Naive thymus-derived CD4-positive, alpha-beta T cell (primary cell): ENCODE measurements around the gene ZNF597. TPM values are rescaled to one million over a fixed set of nuclear protein-coding genes. Genes with fewer than 3 reads are reported as not detected.
A peak's percentile ranks its signal among the peaks of the same experiment; 100 is the strongest.

Experiments used
- ATAC-seq: fragments of 150-1000 bp; cut with Tn5 transposase; 2 replicates; pipeline ENCODE4 v1.10.0; 2021; ENCODE audit warnings: mild to moderate bottlenecking, moderate library complexity
- CTCF ChIA-PET: fragments of 350-600 bp; sonication (Branson Sonifier 250); formaldehyde crosslinking; loops from one replicate; lab custom pipeline; 2021; ENCODE audit warnings: antibody characterized with exemption; lab: Charles Lee
- POLR2A ChIA-PET: fragments of 350-600 bp; sonication (Branson Sonifier 250); formaldehyde crosslinking; loops from one replicate; lab custom pipeline; 2021; ENCODE audit warnings: antibody characterized with exemption, inconsistent platforms; lab: Charles Lee
- DNase-seq, 9 donors: peaks; one replicate each; pipeline versions ENCODE4 v3.0.0 to v3.0.0-alpha.2; 2020 to 2022; ENCODE audit warnings: mixed read lengths in 1 of 9
- H3K27ac ChIP-seq: one replicate; pipeline ENCODE4 v1.7.0; 2013; ENCODE audit warnings: mild to moderate bottlenecking, low read depth, low read length, moderate library complexity
- H3K27me3 ChIP-seq, 2 donors: one replicate each; pipeline ENCODE4 v1.7.0; 2013; ENCODE audit warnings: low read length in 2 of 2, mild to moderate bottlenecking in 2 of 2, moderate library complexity in 2 of 2; ENCODE audit not compliant: control insufficient read depth in 2 of 2, insufficient read depth in 2 of 2
- H3K36me3 ChIP-seq, 3 experiments: 1 replicate in 2 of 3; 2 replicates in 1 of 3; pipeline ENCODE4 v1.7.0; 2013; ENCODE audit warnings: low read length in 3 of 3, mild to moderate bottlenecking in 3 of 3, moderate library complexity in 1 of 3; ENCODE audit not compliant: insufficient read depth in 3 of 3, control insufficient read depth in 2 of 3
- H3K4me1 ChIP-seq, 2 donors: one replicate each; pipeline ENCODE4 v1.7.0; 2013; ENCODE audit warnings: low read length in 2 of 2, mild to moderate bottlenecking in 2 of 2, moderate library complexity in 1 of 2; ENCODE audit not compliant: control insufficient read depth in 2 of 2, insufficient read depth in 2 of 2
- H3K4me3 ChIP-seq: 2 replicates; pipeline ENCODE4 v1.7.0; 2013; ENCODE audit warnings: mild to moderate bottlenecking, low read length
- H3K9me3 ChIP-seq, 3 experiments: 1 replicate in 2 of 3; 2 replicates in 1 of 3; pipeline ENCODE4 v1.7.0; 2013; ENCODE audit warnings: low read length in 3 of 3; ENCODE audit not compliant: control insufficient read depth in 2 of 3
- H3K27ac Mint-ChIP-seq, 9 donors: one replicate each; pipeline ENCODE4 v1.8.0; 2020 to 2022; ENCODE audit warnings: mixed read lengths in 9 of 9, mild to moderate bottlenecking in 8 of 9, moderate library complexity in 5 of 9, inconsistent platforms in 2 of 9
- H3K27me3 Mint-ChIP-seq, 5 donors: one replicate each; pipeline ENCODE4 v1.8.0; 2021 to 2022; ENCODE audit warnings: mixed read lengths in 5 of 5, mild to moderate bottlenecking in 1 of 5
- H3K36me3 Mint-ChIP-seq, 5 donors: one replicate each; pipeline ENCODE4 v1.8.0; 2020 to 2022; ENCODE audit warnings: mixed read lengths in 5 of 5, mild to moderate bottlenecking in 3 of 5, inconsistent platforms in 1 of 5
- H3K4me1 Mint-ChIP-seq, 7 donors: one replicate each; pipeline ENCODE4 v1.8.0; 2020 to 2022; ENCODE audit warnings: mixed read lengths in 7 of 7, mild to moderate bottlenecking in 3 of 7, inconsistent platforms in 1 of 7
- H3K4me3 Mint-ChIP-seq, 10 donors: one replicate each; pipeline ENCODE4 v1.8.0; 2020 to 2022; ENCODE audit warnings: mild to moderate bottlenecking in 10 of 10, mixed read lengths in 10 of 10, moderate library complexity in 6 of 10, inconsistent platforms in 2 of 10
- H3K9me3 Mint-ChIP-seq, 11 donors: one replicate each; pipeline ENCODE4 v1.8.0; 2020 to 2022; ENCODE audit warnings: mixed read lengths in 11 of 11, mild to moderate bottlenecking in 4 of 11, inconsistent platforms in 1 of 11, moderate library complexity in 1 of 11
- intact Hi-C, 2 donors: fragments of 100-400 bp; cut with micrococcal nuclease; formaldehyde crosslinking; loops; one replicate each; pipeline ENCODE4 v1.15.1; 2023
- polyA plus RNA-seq, 2 donors: library from polyadenylated mRNA; unstranded; fragments of 300-500 nt; fragmentation: Illumina TruSeq; gene quantifications; one replicate each; pipeline ENCODE4 v1.2.3, GENCODE V29; 2021
- total RNA-seq, 6 experiments: library from RNA in 5 of 6; stranded (reverse) in 5 of 6; gene quantifications; 1 replicate in 5 of 6; 2 replicates in 1 of 6; pipeline ENCODE4 v1.2.3 and lab custom pipeline; 2021 to 2026

ZNF597 gene
- total and polyA plus RNA-seq, 7 experiments from 2014 or later: 1.7 to 5.9 (median 2.9) TPM

GRCh38 chr16:3401719-3402397 lies 41.4 kb downstream of the ZNF597 start:
- CTCF ChIA-PET: interaction anchor here (0.6 to 1.9 kb wide), 4 partner anchors 29 to 1148 kb away, joined by 3 to 4 read pairs (median 4); no protein-coding TSS in a partner anchor
- peak overlapping the region; percentile 79 to 93 (median 89) for H3K27ac Mint-ChIP-seq
- H3K27ac ChIP-seq: peak overlapping the region; percentile 89
- H3K9me3 Mint-ChIP-seq: peaks cover 2 to 52% (median 25%) of the 10 kb centered on the region in 11 donors
- H3K4me3 Mint-ChIP-seq: peak overlapping the region; percentile 84 to 97 (median 94)
- peaks cover 9 to 41% (median 22%) of the 10 kb centered on the region in 3 experiments for H3K36me3 ChIP-seq
- DNase-seq (peak in 1 of 9 donors; percentile 6), ATAC-seq (no peak)
- peaks cover 29 to 77% (median 59%) of the 10 kb centered on the region in 5 donors for H3K36me3 Mint-ChIP-seq
- peaks cover 20 to 22% of the 10 kb centered on the region in 2 donors for H3K4me1 ChIP-seq
- POLR2A ChIA-PET: interaction anchor here (0.6 to 4.1 kb wide), 21 partner anchors 8 to 252 kb away, joined by 3 to 40 read pairs (median 5); partner anchors contain the start of genes CLUAP1, NAA60, TIGD7 and ZNF263
- H3K4me3 ChIP-seq: peak overlapping the region; percentile 87
- no peaks in the 10 kb centered on the region for H3K27me3 ChIP-seq
- H3K9me3 ChIP-seq: peaks cover 0 to 27% (median 3%) of the 10 kb centered on the region in 3 experiments
- H3K4me1 Mint-ChIP-seq: peaks cover 14 to 72% (median 58%) of the 10 kb centered on the region in 7 donors
- no peaks in the 10 kb centered on the region for H3K27me3 Mint-ChIP-seq
- intact Hi-C loops: loop anchor here (1.0 to 5.0 kb wide), 17 partner anchors 37 to 380 kb away; partner anchors contain the start of genes NAA60 (in 2 of the 2), TIGD7 (in 2 of the 2), ZNF263 (in 2 of the 2) and ZNF597 (in 2 of the 2)

DNA sequence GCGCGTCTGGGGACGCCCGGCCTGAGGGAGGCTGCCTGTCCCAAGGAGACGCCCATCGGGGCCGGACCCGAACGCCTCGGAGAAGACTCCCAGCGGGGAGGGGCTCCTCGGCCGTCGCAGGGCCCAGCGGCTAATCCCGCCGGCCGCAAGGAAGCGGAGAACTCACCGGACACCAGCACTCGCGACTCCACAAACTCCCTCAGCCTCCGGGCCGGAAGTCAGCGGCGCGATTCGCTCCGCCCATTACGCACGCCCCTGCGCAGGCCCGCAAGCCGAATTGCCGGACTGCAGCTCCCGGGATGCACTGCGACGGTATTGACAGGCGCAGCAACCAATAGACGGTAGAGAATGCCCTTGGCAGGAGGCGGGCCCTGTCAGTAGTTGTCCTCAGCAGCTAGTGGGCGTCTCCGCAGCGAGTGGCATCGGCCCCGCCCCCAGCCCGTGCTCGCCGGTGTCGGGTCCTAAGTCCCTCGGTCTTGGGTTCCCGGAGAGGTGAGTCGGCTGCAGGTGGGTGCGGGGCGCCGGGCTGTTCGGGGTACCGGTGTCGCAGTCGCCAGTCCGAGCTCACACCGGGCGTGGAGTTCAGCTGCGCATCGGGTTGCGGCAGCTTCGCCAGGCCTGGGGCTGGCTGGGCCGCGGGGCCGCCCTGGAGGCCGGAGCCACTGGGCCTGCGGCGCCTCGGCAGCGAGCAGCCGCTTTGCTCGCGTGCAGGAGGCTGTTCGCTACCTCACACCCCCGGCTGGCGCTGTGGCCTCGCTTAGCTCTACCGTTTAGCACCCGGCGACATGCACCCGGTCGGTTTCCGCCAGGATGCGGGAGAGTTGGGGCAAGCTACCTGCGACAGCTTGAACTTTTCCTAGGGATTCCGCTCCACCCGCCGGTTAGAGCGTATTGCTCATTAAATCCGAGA lies 42.3 kb downstream of the ZNF597 start, which contains the start of the genes ZNF174 and ZSCAN32:
Gene ZNF174, plus strand, starts transcription at position 437 of the 910 bp plus-strand sequence. CDS start 790 bp downstream, outside the sequence.
Gene ZSCAN32, minus strand, starts transcription at position 226 of the 910 bp plus-strand sequence. CDS start 3,447 bp downstream, outside the sequence.
- Mint-ChIP-seq H3K27ac (peak within 1 kb of the TSS; percentile 88 to 95 (median 91)), H3K27me3 (no peaks in the 10 kb centered on the region), H3K4me3 (peak within 1 kb of the TSS; percentile 84 to 97 (median 94)), H3K4me1 (peaks cover 14 to 77% (median 65%) of the 10 kb centered on the region in 7 donors), H3K36me3 (peaks cover 29 to 77% (median 59%) of the 10 kb centered on the region in 5 donors), H3K9me3 (peaks cover 7 to 52% (median 24%) of the 10 kb centered on the region in 11 donors)
- Histone ChIP-seq H3K4me3 (peak within 1 kb of the TSS; percentile 87), H3K4me1 (peaks cover 20 to 22% of the 10 kb centered on the region in 2 donors), H3K36me3 (peaks cover 9 to 41% (median 15%) of the 10 kb centered on the region in 3 experiments), H3K27me3 (no peaks in the 10 kb centered on the region), H3K27ac (peak within 1 kb of the TSS; percentile 89), H3K9me3 (peaks cover 0 to 26% (median 0%) of the 10 kb centered on the region in 3 experiments)
- DNase-seq (peak; percentile 90 to 99 (median 98)), ATAC-seq (peak; percentile 99)
- ChIA-PET POLR2A (interaction anchor here (0.5 to 4.1 kb wide), 29 partner anchors 9 to 353 kb away, joined by 3 to 40 read pairs (median 5); partner anchors contain the start of genes CLUAP1, NAA60, TIGD7 and ZNF213), CTCF (interaction anchor here (0.5 to 1.9 kb wide), 5 partner anchors 21 to 397 kb away, joined by 3 to 4 read pairs (median 3); no protein-coding TSS in a partner anchor)
- intact Hi-C loops: loop anchor here (1.0 to 5.0 kb wide), 17 partner anchors 36 to 379 kb away; partner anchors contain the start of genes NAA60 (in 2 of the 2), TIGD7 (in 2 of the 2), ZNF263 (in 2 of the 2) and ZNF597 (in 2 of the 2)

- Mint-ChIP-seq H3K4me1 (peaks cover 14 to 81% (median 69%) of the 10 kb centered on the region in 7 donors), H3K27me3 (no peaks in the 10 kb centered on the region), H3K4me3 (peak overlapping the region; percentile 84 to 97 (median 94)), H3K9me3 (peaks cover 7 to 52% (median 25%) of the 10 kb centered on the region in 11 donors), H3K27ac (peak overlapping the region; percentile 88 to 94 (median 91)), H3K36me3 (peaks cover 28 to 78% (median 59%) of the 10 kb centered on the region in 5 donors)
- CTCF ChIA-PET: interaction anchor here (1.0 to 1.9 kb wide), 3 partner anchors 20 to 100 kb away, joined by 3 to 4 read pairs (median 3); no protein-coding TSS in a partner anchor
- H3K27me3 ChIP-seq: no peaks in the 10 kb centered on the region
- DNase-seq: no peak
- POLR2A ChIA-PET: interaction anchor here (0.7 to 4.1 kb wide), 22 partner anchors 16 to 297 kb away, joined by 3 to 40 read pairs (median 5); partner anchors contain the start of genes CLUAP1, NAA60, TIGD7 and ZNF213
- H3K36me3 ChIP-seq: peaks cover 8 to 41% (median 14%) of the 10 kb centered on the region in 3 experiments
- ATAC-seq: no peak
- H3K27ac ChIP-seq: peak overlapping the region; percentile 89
- peaks cover 0 to 25% (median 0%) of the 10 kb centered on the region in 3 experiments for H3K9me3 ChIP-seq
- H3K4me1 ChIP-seq: peaks cover 20 to 22% of the 10 kb centered on the region in 2 donors
- H3K4me3 ChIP-seq: peak overlapping the region; percentile 87
- intact Hi-C loops: loop anchor here (2.0 to 5.0 kb wide), 5 partner anchors 42 to 378 kb away; partner anchors contain the start of genes HCFC1R1 (in 1 of the 2), NAA60 (in 1 of the 2), THOC6 (in 1 of the 2) and TNFRSF12A (in 1 of the 2)
Observed at GRCh38 chr16:3400446-3400778, 42.9 kb downstream of the ZNF597 start.

GRCh38 chr16:3389663-3390338 lies 53.5 kb downstream of the ZNF597 start:
- H3K27ac Mint-ChIP-seq: no peak overlapping the region
- H3K4me1 Mint-ChIP-seq: peaks cover 0 to 19% (median 11%) of the 10 kb centered on the region in 7 donors
- H3K27me3 Mint-ChIP-seq: no peaks in the 10 kb centered on the region
- POLR2A ChIA-PET: interaction anchor here (0.5 to 0.6 kb wide), 2 partner anchors 13 to 82 kb away, joined by 3 to 5 read pairs; no protein-coding TSS in a partner anchor
- no peak overlapping the region for H3K4me3 ChIP-seq
- peaks cover 19 to 88% (median 62%) of the 10 kb centered on the region in 11 donors for H3K9me3 Mint-ChIP-seq
- peaks cover 22 to 77% (median 28%) of the 10 kb centered on the region in 3 experiments for H3K36me3 ChIP-seq
- peaks cover 36 to 87% (median 83%) of the 10 kb centered on the region in 5 donors for H3K36me3 Mint-ChIP-seq
- H3K4me1 ChIP-seq: no peaks in the 10 kb centered on the region
- peaks cover 0 to 67% (median 17%) of the 10 kb centered on the region in 3 experiments for H3K9me3 ChIP-seq
- H3K4me3 Mint-ChIP-seq: peak overlapping the region in 1 of 10 donors; percentile 30
- intact Hi-C loops: no loop called here
- DNase-seq (no peak), ATAC-seq (no peak)
- no peaks in the 10 kb centered on the region for H3K27me3 ChIP-seq
- no peak overlapping the region for H3K27ac ChIP-seq
- CTCF ChIA-PET: no interaction called here

DNA sequence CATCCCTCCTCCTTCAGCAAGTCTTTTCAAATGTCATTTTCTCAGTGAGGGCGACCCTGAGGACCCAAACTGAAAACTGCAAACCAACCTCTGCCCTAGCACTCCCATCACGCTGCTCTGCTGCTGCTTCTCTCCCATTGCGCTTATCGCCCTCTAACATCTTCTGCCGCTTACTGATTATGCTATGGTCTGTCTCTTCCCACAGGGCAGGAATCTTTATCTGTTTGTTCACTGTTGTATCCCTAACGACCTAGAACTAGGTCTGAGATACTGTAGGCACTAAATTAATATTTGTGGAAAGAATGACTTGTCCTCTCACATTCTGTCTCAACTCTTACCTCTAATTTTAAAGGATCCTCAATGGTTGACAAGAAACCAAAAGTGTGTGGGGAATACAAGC lies 55.0 kb downstream of the ZNF597 start:
- ChIA-PET POLR2A (no interaction called here), CTCF (no interaction called here)
- H3K27me3 Mint-ChIP-seq: no peaks in the 10 kb centered on the region
- H3K4me1 Mint-ChIP-seq: peaks cover 0 to 12% (median 4%) of the 10 kb centered on the region in 7 donors
- H3K9me3 Mint-ChIP-seq: peaks cover 17 to 88% (median 63%) of the 10 kb centered on the region in 11 donors
- peaks cover 45 to 87% (median 83%) of the 10 kb centered on the region in 5 donors for H3K36me3 Mint-ChIP-seq
- Histone ChIP-seq H3K27ac (no peak overlapping the region), H3K4me1 (no peaks in the 10 kb centered on the region), H3K27me3 (no peaks in the 10 kb centered on the region), H3K36me3 (peaks cover 32 to 77% (median 38%) of the 10 kb centered on the region in 3 experiments), H3K4me3 (no peak overlapping the region), H3K9me3 (peaks cover 1 to 69% (median 28%) of the 10 kb centered on the region in 3 experiments)
- ATAC-seq (no peak), DNase-seq (no peak)
- intact Hi-C loops: no loop called here
- H3K27ac Mint-ChIP-seq: no peak overlapping the region
- peak overlapping the region in 3 of 10 donors; percentile 13 to 19 (median 16) for H3K4me3 Mint-ChIP-seq
